ENCODE results near the gene SUMO1.

Gene SUMO1

GRCh38 chr2:202196727-202197126, 41.7 kb downstream of the SUMO1 start:
- no peak for DNase-seq

GRCh38 chr2:202194418-202194817, 44.0 kb downstream of the SUMO1 start:
- no peak for DNase-seq

GRCh38 chr2:202193881-202194353, 44.5 kb downstream of the SUMO1 start:
- no peak for DNase-seq

- DNase-seq: no peak
Measured at GRCh38 chr2:202193305-202193704, 45.1 kb downstream of the SUMO1 start.

GRCh38 chr2:202187570-202187969, 50.8 kb downstream of the SUMO1 start:
- no peak for DNase-seq

GRCh38 chr2:202186641-202187202, 51.7 kb downstream of the SUMO1 start:
- DNase-seq: no peak

GRCh38 chr2:202185156-202185555, 53.2 kb downstream of the SUMO1 start:
- DNase-seq: no peak

- DNase-seq: no peak
Measured at GRCh38 chr2:202184557-202184956, 53.8 kb downstream of the SUMO1 start.

GRCh38 chr2:202178346-202178958, 59.9 kb downstream of the SUMO1 start:
- DNase-seq: peak; percentile 56

- DNase-seq: no peak
Measured at GRCh38 chr2:202172439-202173211, 65.8 kb downstream of the SUMO1 start.

- DNase-seq: no peak
Measured at GRCh38 chr2:202171241-202171825, 67.1 kb downstream of the SUMO1 start.

GRCh38 chr2:202169832-202170424, 68.5 kb downstream of the SUMO1 start:
- no peak for DNase-seq

- DNase-seq: no peak
Measured at GRCh38 chr2:202169131-202169530, 69.3 kb downstream of the SUMO1 start.

GRCh38 chr2:202165945-202166344, 72.5 kb downstream of the SUMO1 start:
- DNase-seq: no peak

GRCh38 chr2:202165208-202165607, 73.2 kb downstream of the SUMO1 start:
- DNase-seq: no peak

GRCh38 chr2:202164411-202164810, 74.0 kb downstream of the SUMO1 start:
- DNase-seq: no peak

- DNase-seq: no peak
Measured at GRCh38 chr2:202161151-202161835, 77.1 kb downstream of the SUMO1 start.

GRCh38 chr2:202158796-202159195, 79.6 kb downstream of the SUMO1 start:
- no peak for DNase-seq

- no peak for DNase-seq
Measured at GRCh38 chr2:202157211-202157990, 81.0 kb downstream of the SUMO1 start.

Measured in NCI-H1436 (cell line).